TTC549 (cell line): ENCODE results near the gene FAM161B.
"Not testable (repeated sequence)": the region's sequence is repeated elsewhere in the genome, so short reads cannot be mapped to it uniquely, and the experiment has no call there.

Experiments used
- FAIRE-seq: peaks from 2 replicates; lab custom pipeline; 2012; peaks lifted over from hg19 to GRCh38; lab: Jason Lieb, UNC

FAM161B gene

GRCh38 chr14:73943083-73943482, 6.8 kb downstream of the FAM161B start:
- no peak for FAIRE-seq

DNA sequence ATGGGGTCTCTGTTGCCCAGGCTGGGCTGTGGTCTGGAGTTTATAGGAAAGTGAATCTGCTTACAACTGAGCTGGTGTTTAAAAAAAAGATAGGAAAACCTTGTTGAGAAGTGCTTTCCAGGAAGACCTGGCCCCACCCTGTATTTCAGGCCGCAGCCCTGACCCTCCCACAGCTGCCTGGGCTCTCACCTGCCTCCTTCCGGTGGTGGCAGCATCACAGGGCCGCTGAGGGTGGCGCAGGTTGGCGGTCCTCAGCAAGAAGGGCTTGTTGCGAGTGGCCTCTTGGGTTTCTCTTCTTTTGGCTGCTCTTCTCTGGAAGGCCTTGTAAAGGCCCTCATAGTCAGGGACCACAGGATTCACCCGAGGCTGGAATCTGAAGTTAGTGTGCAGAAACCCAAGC, 7.7 kb downstream of the FAM161B start:
- FAIRE-seq = no peak

DNA sequence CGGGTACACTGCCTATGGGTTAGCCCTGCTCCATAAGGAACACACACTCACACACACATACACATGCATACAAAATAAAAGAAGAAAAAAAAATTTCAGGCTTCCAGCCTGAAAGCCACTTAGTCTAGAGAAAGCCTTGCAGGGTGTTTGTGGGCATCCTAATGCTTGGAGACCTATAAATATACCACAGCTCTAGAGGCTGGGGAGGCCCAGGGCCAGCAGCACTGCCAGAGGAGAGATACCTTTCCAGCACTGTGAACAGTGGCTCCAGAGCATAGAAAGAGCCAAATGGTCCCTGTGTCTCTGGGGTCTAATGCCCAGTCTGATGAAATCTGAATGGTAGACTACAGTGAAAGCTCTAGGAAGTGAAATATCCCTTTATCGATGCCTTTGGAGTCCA, 12.9 kb downstream of the FAM161B start:
- FAIRE-seq = no peak

- no peak for FAIRE-seq
Observed at GRCh38 chr14:73936548-73936947, 13.3 kb downstream of the FAM161B start.

DNA sequence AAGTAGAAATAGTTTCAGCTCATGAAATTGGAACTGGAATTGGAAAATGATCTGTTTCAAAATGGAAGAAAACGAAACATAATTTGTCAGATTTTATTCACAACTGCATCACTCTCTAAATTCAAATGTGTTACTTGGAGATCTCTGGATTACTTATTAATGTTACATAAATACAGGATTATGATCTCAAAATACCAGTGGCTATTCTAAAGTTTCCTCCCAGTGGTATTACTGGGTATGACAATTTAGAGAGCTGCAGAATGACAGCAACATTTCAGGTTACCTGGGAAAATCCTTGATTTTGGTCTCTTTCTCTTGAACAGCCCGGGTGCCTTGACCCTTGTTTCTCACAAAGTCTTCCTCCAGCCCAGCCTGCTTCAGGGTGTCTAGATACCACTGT, 14.2 kb downstream of the FAM161B start:
- no peak for FAIRE-seq

GRCh38 chr14:73924337-73924736, 25.6 kb downstream of the FAM161B start:
- FAIRE-seq = no peak

- FAIRE-seq = not testable (repeated sequence)
Observed at GRCh38 chr14:73919457-73919856, 30.4 kb downstream of the FAM161B start.

DNA sequence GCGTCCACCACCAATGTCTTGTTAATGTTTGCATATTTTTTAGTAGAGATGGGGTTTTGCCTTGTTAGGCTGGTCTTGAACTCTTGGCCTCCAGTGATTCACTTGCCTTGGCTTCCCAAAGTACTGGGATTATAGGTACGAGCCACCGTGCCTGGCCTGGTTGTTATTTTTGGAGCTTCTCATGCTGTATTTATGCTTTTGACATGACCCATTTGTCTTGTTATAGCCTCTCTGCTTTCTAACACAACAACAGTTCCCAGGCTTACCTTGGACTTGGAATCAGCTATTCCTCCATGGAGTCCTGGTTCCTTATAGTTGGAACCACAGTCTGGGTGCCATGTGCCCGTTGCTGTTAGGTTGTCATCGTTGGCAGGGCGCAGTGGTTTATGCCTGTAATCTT, 33.6 kb downstream of the FAM161B start:
- FAIRE-seq = no peak

DNA sequence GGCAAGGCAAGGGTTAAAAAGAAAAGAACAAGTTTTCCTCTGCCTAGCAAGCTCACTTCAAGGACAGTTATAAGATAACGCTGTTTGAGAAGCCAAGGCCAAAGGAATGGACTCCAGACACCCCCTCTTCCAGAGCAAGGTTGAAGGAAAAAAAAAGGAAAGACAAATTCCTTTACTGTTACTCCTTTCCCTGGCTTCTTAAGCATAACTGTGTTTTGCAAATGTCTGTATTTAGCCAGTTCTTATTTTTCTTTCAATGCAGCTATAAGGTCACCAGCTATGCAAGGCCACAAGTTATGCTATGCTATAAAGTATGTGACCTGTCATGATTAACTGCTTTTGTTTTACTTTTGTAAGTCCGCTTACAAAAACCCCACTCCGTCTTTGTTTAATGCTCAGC, 36.6 kb downstream of the FAM161B start:
- no peak for FAIRE-seq

- no peak for FAIRE-seq
Observed at GRCh38 chr14:73909681-73910080, 40.2 kb downstream of the FAM161B start.

- FAIRE-seq = no peak
Observed at GRCh38 chr14:73903028-73903427, 46.9 kb downstream of the FAM161B start.

DNA sequence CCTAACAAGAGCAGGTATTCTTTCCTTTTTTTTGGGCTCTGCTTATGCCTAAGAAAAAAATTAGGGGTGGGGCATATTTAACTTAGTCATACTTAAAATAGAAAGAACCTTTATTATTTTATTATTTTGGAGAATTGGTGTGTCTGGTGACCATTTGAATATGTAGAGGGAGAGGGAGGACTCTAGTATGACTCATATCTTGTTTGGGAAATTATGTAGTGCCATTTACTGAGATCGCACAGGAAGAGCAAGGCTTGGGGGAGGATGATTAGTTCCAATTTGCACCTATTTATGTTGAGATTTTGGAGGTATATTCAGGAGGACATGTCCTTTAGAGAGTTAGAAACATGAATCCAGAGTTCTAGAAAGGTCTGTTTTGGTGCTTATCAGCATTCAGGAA, 53.4 kb downstream of the FAM161B start:
- no peak for FAIRE-seq

DNA sequence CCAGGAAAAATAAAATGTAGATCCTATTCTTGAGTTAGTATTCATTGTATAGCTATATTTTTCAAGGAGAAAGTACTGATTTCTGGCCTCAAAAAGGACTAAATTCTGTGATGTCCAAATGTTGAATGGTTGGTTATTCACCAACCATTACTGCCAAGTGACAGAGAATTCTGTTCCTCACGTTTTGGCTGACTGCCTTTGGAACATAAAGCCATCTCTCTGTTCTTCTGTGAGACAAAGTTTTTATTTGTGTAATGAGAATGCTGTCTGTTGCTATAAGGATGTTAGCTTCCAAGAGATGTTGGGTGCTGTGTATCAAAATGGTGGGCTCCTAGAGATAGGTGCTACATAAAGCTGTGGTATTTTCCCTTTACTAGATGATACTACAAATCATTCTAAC, 54.0 kb downstream of the FAM161B start:
- no peak for FAIRE-seq

DNA sequence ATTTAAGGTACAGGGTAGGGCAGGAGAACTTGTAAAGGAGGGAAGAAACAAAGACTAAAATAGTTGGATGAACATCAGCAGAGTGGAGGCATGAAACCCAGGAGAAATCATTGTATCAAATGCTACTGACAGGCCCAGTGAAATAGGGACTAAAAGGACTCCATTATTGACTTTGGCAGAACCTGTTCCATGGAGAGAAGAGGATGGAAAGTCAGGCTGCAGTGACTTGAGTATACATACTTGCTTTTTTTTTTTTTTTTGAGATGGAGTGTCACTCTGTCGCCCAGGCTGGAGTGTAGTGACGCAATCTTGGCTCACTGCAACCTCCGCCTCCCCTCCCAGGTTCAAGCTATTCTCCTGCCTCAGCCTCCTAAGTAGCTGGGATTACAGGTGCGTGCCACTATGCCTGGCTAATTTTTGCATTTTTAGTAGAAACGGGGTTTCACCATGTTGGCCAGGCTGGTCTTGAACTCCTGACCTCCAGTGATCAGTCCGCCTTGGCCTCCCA, 55.7 kb downstream of the FAM161B start:
- FAIRE-seq = not testable (repeated sequence)

GRCh38 chr14:73889376-73889775, 60.5 kb downstream of the FAM161B start:
- no peak for FAIRE-seq

DNA sequence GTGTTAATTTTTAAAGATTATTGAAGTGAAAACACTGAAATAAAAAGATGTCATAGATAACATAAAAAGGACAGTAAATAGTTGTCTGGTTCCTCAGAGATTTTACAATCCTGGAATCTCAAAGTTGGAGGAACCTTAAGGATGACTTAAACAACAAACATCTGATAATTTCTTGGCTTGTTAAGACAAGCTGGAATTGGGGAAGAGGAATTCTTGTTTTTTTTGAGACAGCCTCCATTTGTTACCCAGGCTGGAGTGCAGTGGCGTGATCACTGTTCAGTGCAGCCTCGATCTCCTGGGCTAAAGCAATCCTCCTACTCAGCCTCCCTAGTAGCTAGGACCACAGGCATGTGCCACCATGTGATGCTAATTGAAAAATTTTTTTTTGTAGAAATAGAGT, 60.9 kb downstream of the FAM161B start:
- no peak for FAIRE-seq

- FAIRE-seq = no peak
Observed at GRCh38 chr14:73888460-73888725, 61.5 kb downstream of the FAM161B start.

- FAIRE-seq = no peak
Observed at GRCh38 chr14:73887694-73888459, 62.0 kb downstream of the FAM161B start.

DNA sequence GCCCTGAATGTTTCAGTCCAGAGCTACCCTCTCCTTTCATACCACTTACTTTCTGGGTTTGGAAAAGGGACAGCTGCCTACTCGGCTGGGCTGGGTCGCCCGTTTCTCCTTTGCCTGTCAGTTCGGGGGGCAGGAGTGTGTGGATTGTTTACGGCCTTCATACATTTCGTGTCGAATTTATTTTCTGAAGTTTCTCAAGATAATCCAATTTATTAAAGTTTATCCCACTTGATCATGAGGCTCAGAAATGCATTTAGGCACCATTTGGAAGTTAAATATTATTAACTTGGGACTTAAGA, 62.6 kb downstream of the FAM161B start:
- no peak for FAIRE-seq

DNA sequence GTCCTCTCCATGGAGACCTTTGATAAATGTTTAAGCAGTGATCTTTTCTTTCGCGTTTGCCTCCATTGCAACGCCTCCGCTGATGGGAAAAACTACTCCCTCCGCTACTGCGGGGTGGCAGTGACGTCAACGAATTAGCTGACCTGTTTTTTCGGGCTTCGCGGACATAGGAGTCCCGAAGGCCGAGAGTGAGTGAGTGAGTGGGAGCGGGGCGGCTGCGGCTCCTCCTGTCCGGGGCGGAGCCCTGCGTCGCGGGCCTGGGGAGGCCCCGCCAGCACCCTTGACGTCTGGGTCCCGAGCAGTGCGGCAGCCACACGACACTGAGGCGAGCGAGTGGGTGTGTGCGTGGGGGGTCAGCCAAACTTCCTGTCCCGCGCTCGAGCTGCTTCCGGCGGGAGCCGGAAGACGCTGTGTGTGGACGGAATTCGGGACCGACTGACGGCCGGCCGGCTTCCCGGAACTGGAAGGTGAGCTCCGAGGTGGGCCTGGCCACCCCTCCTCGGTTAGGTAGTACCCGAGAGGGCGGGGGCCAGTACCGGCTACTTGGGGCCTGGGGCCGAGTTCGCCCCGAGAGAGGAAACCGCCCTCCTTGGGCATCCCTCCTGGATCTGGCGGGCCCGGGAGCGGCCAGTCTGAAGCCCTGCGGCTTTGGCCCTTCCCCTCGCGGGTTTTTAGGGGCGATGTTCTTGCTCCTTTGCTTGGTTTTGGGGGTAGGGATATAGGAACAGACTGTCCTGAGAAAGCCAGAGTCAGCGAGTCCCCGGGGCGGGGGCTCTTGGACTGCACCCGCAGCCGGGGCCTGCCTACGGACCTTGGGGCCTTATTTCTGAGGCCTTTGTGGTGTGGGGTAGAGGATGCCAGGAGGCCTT, 63.2 kb downstream of the FAM161B start, which contains the start of gene ZNF410:
TSS of gene ZNF410 (plus strand) at position 411 of the 869 bp plus-strand sequence. CDS start 5,317 bp downstream, outside the sequence.
- peak; percentile 79 for FAIRE-seq

DNA sequence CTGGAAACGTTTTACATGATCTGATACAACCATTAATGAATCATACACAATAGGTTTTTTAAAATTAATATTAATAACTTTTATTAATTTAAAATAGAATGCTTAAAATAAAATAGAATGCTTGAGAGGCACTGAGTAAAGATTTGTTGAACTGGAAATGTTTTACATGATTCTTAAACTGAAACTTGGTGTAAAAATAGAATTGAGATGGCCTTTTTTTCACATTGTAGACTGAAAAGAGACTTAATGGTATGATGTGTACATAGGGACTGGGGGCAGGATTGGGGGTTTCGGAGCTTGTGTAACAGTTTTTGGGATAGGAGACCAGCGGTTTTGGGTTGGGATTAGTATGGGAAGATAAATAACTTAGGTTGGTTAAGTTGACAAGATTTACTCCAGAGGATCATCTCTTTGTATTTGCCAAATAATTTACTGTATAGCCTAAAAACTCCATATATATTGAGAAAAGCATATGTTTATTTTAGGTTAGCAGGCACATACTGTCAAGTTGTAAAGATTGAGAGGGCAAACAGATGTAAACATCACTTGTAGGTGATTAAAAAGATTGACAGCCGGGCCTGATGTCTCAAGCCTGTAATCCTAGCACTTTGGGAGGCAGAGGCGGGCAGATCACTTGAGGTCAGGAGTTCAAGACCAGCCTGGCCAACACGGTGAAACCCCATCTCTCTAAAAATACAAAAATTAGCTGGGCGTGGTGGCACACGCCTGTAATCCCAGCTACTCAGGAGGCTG, 65.3 kb downstream of the FAM161B start:
- peak; percentile 52 for FAIRE-seq
